NT2/D1 (cell line): ENCODE measurements around the gene NMRK2.

Experiments used
- SUZ12 ChIP-seq: IDR thresholded peaks from 2 replicates; pipeline ENCODE4 v1.6.1; 2011; ENCODE audit not compliant: insufficient read length, insufficient read depth; ENCODE audit errors: extremely low read depth
- ZNF274 ChIP-seq: IDR thresholded peaks from 2 replicates; pipeline ENCODE4 v1.6.1; 2011; ENCODE audit warnings: mild to moderate bottlenecking, low read depth, low read length

GRCh38 chr19:3966051-3967017 lies 33.5 kb downstream of the NMRK2 start:
- TF ChIP-seq ZNF274 (no peak), SUZ12 (no peak)
